Islet of Langerhans (tissue), 1 donor: ENCODE measurements around the gene OGFOD1.

Source experiments
- FAIRE-seq: peaks from one replicate; lab custom pipeline; 2011; peaks lifted over from hg19 to GRCh38; lab: Jason Lieb, UNC

Gene OGFOD1

GRCh38 chr16:56428091-56428490, 23.3 kb upstream of the OGFOD1 start:
- FAIRE-seq, result no peak

- no peak for FAIRE-seq
Measured at GRCh38 chr16:56436258-56436657, 15.1 kb upstream of the OGFOD1 start.

- FAIRE-seq, result no peak
Measured at GRCh38 chr16:56438038-56438437, 13.3 kb upstream of the OGFOD1 start.

- no peak for FAIRE-seq
Measured at GRCh38 chr16:56447286-56447685, 4.1 kb upstream of the OGFOD1 start.

GRCh38 chr16:56448005-56448404, 3.3 kb upstream of the OGFOD1 start:
- no peak for FAIRE-seq

- no peak for FAIRE-seq
Measured at GRCh38 chr16:56450275-56450985, 924 bp upstream of the OGFOD1 start.

GRCh38 chr16:56451753-56452689, 667 bp downstream of the OGFOD1 start:
- no peak for FAIRE-seq

GRCh38 chr16:56457927-56458470, 6.6 kb downstream of the OGFOD1 start:
- no peak for FAIRE-seq

- no peak for FAIRE-seq
Measured at GRCh38 chr16:56460101-56460500, 8.7 kb downstream of the OGFOD1 start.

- FAIRE-seq, result no peak
Measured at GRCh38 chr16:56462064-56462796, 10.9 kb downstream of the OGFOD1 start.

- no peak for FAIRE-seq
Measured at GRCh38 chr16:56463153-56463552, 11.8 kb downstream of the OGFOD1 start.

GRCh38 chr16:56466344-56466743, 15.0 kb downstream of the OGFOD1 start:
- no peak for FAIRE-seq

GRCh38 chr16:56468800-56469199, 17.4 kb downstream of the OGFOD1 start:
- FAIRE-seq, result no peak

GRCh38 chr16:56469748-56470147, 18.4 kb downstream of the OGFOD1 start:
- no peak for FAIRE-seq

- FAIRE-seq, result no peak
Measured at GRCh38 chr16:56470232-56470631, 18.9 kb downstream of the OGFOD1 start.

GRCh38 chr16:56470666-56471065, 19.3 kb downstream of the OGFOD1 start:
- no peak for FAIRE-seq

GRCh38 chr16:56475201-56475600, 23.8 kb downstream of the OGFOD1 start:
- FAIRE-seq, result no peak

GRCh38 chr16:56477096-56477878, 25.9 kb downstream of the OGFOD1 start:
- FAIRE-seq, result no peak

- FAIRE-seq, result no peak
Measured at GRCh38 chr16:56478281-56479049, 27.1 kb downstream of the OGFOD1 start.

- no peak for FAIRE-seq
Measured at GRCh38 chr16:56479469-56479868, 28.1 kb downstream of the OGFOD1 start.
